GM12878 (cell line): ENCODE measurements around the gene HCN1. TPM values are rescaled to one million over a fixed set of nuclear protein-coding genes. Genes with fewer than 3 reads are reported as not detected.

Experiments
- ATAC-seq: fragments of 200-7000 bp; cut with Tn5 transposase; 3 replicates; pipeline ENCODE4 v1.9.1; 2020; ENCODE audit warnings: mild to moderate bottlenecking, moderate library complexity
- BruUV-seq: library from RNA; stranded (reverse); fragments of 400-500 nt; replicated peaks from 2 replicates; lab custom pipeline; 2021; lab: Mats Ljungman, UMichigan
- CTCF ChIA-PET: fragments of 300-600 bp; sonication (Branson Sonifier 250); formaldehyde crosslinking; extraction: SDS; loops from one replicate; lab custom pipeline; 2021; ENCODE audit warnings: inconsistent platforms; lab: Yijun Ruan, JAX
- POLR2A ChIA-PET: fragments of 350-600 bp; formaldehyde crosslinking; extraction: SDS; loops from one replicate; lab custom pipeline; 2021; ENCODE audit warnings: inconsistent platforms; lab: Charles Lee
- RAD21 ChIA-PET: fragments of 300-600 bp; sonication (Branson Sonifier 250); formaldehyde crosslinking; loops from one replicate; lab custom pipeline; 2023; ENCODE audit warnings: antibody characterized with exemption; ENCODE audit not compliant: unreplicated experiment; lab: Charles Lee
- SMC1A ChIA-PET: fragments of 300-600 bp; sonication (Branson Sonifier 250); formaldehyde crosslinking; loops from one replicate; lab custom pipeline; 2023; ENCODE audit not compliant: unreplicated experiment, uncharacterized antibody; lab: Charles Lee
- DNase-seq: peaks from one replicate; pipeline ENCODE4 v3.0.0-alpha.2; 2011; ENCODE audit warnings: low read depth, low spot score
- FAIRE-seq: peaks from 3 replicates; lab custom pipeline; 2011; peaks lifted over from hg19 to GRCh38; lab: Jason Lieb, UNC
- H2AFZ ChIP-seq: 2 replicates; pipeline ENCODE4 v1.6.0; 2011; ENCODE audit warnings: low read depth, low read length, control low read depth; ENCODE audit not compliant: control insufficient read depth
- H3K27ac ChIP-seq: 2 replicates; pipeline ENCODE4 v1.5.1; 2011; ENCODE audit warnings: control low read depth; ENCODE audit not compliant: control insufficient read depth, insufficient read depth
- H3K27me3 ChIP-seq, 2 experiments: replicated peaks in 1 of 2; 2 replicates each; pipeline versions ENCODE4 v1.6.0 to v1.6.1; 2011; ENCODE audit warnings: low read length in 1 of 2; ENCODE audit not compliant: control insufficient read depth in 2 of 2, insufficient read depth in 2 of 2
- H3K36me3 ChIP-seq, 2 experiments: 2 replicates each; pipeline ENCODE4 v1.5.1; 2011; ENCODE audit warnings: low read length in 1 of 2; ENCODE audit not compliant: control insufficient read depth in 2 of 2, insufficient read depth in 2 of 2
- H3K4me1 ChIP-seq: 2 replicates; pipeline ENCODE4 v1.6.1; 2011; ENCODE audit warnings: mild to moderate bottlenecking, low read length, moderate library complexity, mixed read lengths; ENCODE audit not compliant: control insufficient read depth, insufficient read depth
- H3K4me2 ChIP-seq: 2 replicates; pipeline ENCODE4 v1.6.0; 2011; ENCODE audit warnings: control low read depth; ENCODE audit not compliant: control insufficient read depth, insufficient read depth
- H3K4me3 ChIP-seq: fragments of 200-600 bp; sonication (generic); 2 replicates; pipeline ENCODE4 v1.5.1; 2016
- H3K79me2 ChIP-seq: 2 replicates; pipeline ENCODE4 v1.6.0; 2011; ENCODE audit warnings: low read length; ENCODE audit not compliant: control insufficient read depth, insufficient read depth
- H3K9ac ChIP-seq: 2 replicates; pipeline ENCODE4 v1.8.0; 2011; ENCODE audit warnings: low read length, control low read depth, mixed read lengths; ENCODE audit not compliant: control insufficient read depth, insufficient read depth
- H3K9me3 ChIP-seq: replicated peaks from 3 replicates; pipeline ENCODE4 v1.5.1; 2011; ENCODE audit warnings: mild to moderate bottlenecking, low read length; ENCODE audit not compliant: control insufficient read depth, insufficient read depth
- H4K20me1 ChIP-seq: 2 replicates; pipeline ENCODE4 v1.6.0; 2011; ENCODE audit not compliant: control insufficient read depth, insufficient read depth
- ASH2L ChIP-seq: fragments of 300-600, 200-600 bp; sonication (generic); IDR thresholded peaks from 2 replicates; pipeline ENCODE4 v1.6.1; 2017; ENCODE audit warnings: low read depth, mild to moderate bottlenecking, borderline replicate concordance
- CBX5 ChIP-seq: sonication (generic); IDR thresholded peaks from 2 replicates; pipeline ENCODE4 v1.6.1; 2016; ENCODE audit warnings: low read depth, moderate library complexity, mild to moderate bottlenecking, inconsistent platforms
- CREM ChIP-seq: IDR thresholded peaks from 2 replicates; pipeline ENCODE4 v1.6.1; 2014; ENCODE audit warnings: antibody characterized with exemption, low read depth
- FOXK2 ChIP-seq: fragments of 450-650 bp; IDR thresholded peaks from 2 replicates; pipeline ENCODE4 v1.6.1; 2017; ENCODE audit warnings: mild to moderate bottlenecking, moderate library complexity
- GABPA ChIP-seq: IDR thresholded peaks from 2 replicates; pipeline ENCODE4 v1.6.1; 2014; ENCODE audit warnings: antibody characterized with exemption, low read depth, mild to moderate bottlenecking, inconsistent platforms
- HSF1 ChIP-seq: fragments of 150-350 bp; IDR thresholded peaks from 2 replicates; pipeline ENCODE4 v1.6.1; 2014; ENCODE audit warnings: mild to moderate bottlenecking, low read depth, low read length
- JUND ChIP-seq: IDR thresholded peaks from 2 replicates; pipeline ENCODE4 v1.6.1; 2012; ENCODE audit warnings: low read depth, mild to moderate bottlenecking, low read length, improper control_type of control experiment, moderate library complexity
- LARP7 ChIP-seq: fragments of 450-650 bp; IDR thresholded peaks from 2 replicates; pipeline ENCODE4 v1.6.1; 2017; ENCODE audit warnings: mild to moderate bottlenecking
- RCOR1 ChIP-seq: conservative IDR thresholded peaks from 2 replicates; pipeline ENCODE4 v1.6.1; 2012; ENCODE audit warnings: low read depth, low read length, improper control_type of control experiment
- SMARCA5 ChIP-seq: fragments of 450-650 bp; IDR thresholded peaks from 2 replicates; pipeline ENCODE4 v1.6.1; 2017; ENCODE audit warnings: mild to moderate bottlenecking
- SPI1 ChIP-seq: IDR thresholded peaks from 2 replicates; pipeline ENCODE4 v1.6.1; 2011; ENCODE audit warnings: low read depth, mild to moderate bottlenecking, low read length, moderate library complexity, borderline replicate concordance; ENCODE audit not compliant: insufficient read depth
- TAF1 ChIP-seq: IDR thresholded peaks from 2 replicates; pipeline ENCODE4 v1.6.1; 2011; ENCODE audit warnings: mild to moderate bottlenecking, low read depth, low read length, borderline replicate concordance
- ZNF207 ChIP-seq: fragments of 450-650 bp; IDR thresholded peaks from 2 replicates; pipeline ENCODE4 v1.6.1; 2014; ENCODE audit warnings: antibody characterized with exemption, mild to moderate bottlenecking, borderline replicate concordance
- WGBS: methylation state at CpG from one replicate; pipeline ENCODE4 v1.1.6; 2016; ENCODE audit warnings: low lambda C conversion rate; ENCODE audit not compliant: insufficient replicate concordance, insufficient coverage; ENCODE audit errors: missing lambda C conversion rate; 5-methylcytosine and 5-hydroxymethylcytosine counted together
- in situ Hi-C: fragments of 300-500 bp; cut with MboI; formaldehyde crosslinking; loops from 9 replicates; pipeline ENCODE4 v1.14.3; 2018; ENCODE audit warnings: mixed read lengths
- intact Hi-C: fragments of 100-400 bp; cut with micrococcal nuclease; formaldehyde crosslinking; loops from one replicate; pipeline ENCODE4 v1.14.2; 2022; ENCODE audit not compliant: unreplicated experiment
- polyA plus RNA-seq, 11 experiments: library from polyadenylated mRNA; depleted of rRNA in 4 of 11; unstranded in 6 of 11; stranded (reverse) in 5 of 11; fragments of >200 nt; fragmentation: Nextera tagmentation in 4 of 11; fragmentation: Illumina TruSeq in 1 of 11; extraction: Ambion mirVana in 4 of 11; extraction: Trizol in 1 of 11; gene quantifications; 1 replicate in 1 of 11; 2 replicates in 10 of 11; pipeline versions ENCODE4 v1.2.1 to v1.2.3, GENCODE V29; 2011 to 2016; ENCODE audit warnings: inconsistent platforms in 2 of 11, missing spikeins in 2 of 11, low read depth in 1 of 11
- total RNA-seq, 4 experiments: library from RNA; depleted of rRNA in 3 of 4; stranded (reverse); fragments of >200 nt in 3 of 4; fragmentation: Illumina TruSeq in 1 of 4; extraction: Trizol in 1 of 4; gene quantifications; 2 replicates each; pipeline versions ENCODE4 v1.2.1 to v1.2.3, GENCODE V29; 2013 to 2021
- TF ChIP-seq, protein P1 (sequence below): IDR thresholded peaks from 2 replicates; pipeline ENCODE4 v1.6.1; 2011; ENCODE audit warnings: low read depth, low read length, improper control_type of control experiment, borderline replicate concordance
- TF ChIP-seq, protein P2 (sequence below): fragments of 150-350 bp; IDR thresholded peaks from 2 replicates; pipeline ENCODE4 v1.6.1; 2016; ENCODE audit warnings: low read depth, low read length

The HCN1 gene
- total and polyA plus RNA-seq, 10 of the 15 experiments (the other 5 are each of a cell fraction or from before 2014, with no cell fraction given), result not detected

- no peak for TF ChIP-seq JUND
- no peak for TF ChIP-seq RCOR1
- no peak for TF ChIP-seq LARP7
- no peak for TF ChIP-seq GABPA
- no peak for TF ChIP-seq FOXK2
- TF ChIP-seq, protein P1, sequence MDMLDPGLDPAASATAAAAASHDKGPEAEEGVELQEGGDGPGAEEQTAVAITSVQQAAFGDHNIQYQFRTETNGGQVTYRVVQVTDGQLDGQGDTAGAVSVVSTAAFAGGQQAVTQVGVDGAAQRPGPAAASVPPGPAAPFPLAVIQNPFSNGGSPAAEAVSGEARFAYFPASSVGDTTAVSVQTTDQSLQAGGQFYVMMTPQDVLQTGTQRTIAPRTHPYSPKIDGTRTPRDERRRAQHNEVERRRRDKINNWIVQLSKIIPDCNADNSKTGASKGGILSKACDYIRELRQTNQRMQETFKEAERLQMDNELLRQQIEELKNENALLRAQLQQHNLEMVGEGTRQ, result no peak
- TF ChIP-seq HSF1, result no peak
- no peak for TF ChIP-seq ASH2L
- no peak for TF ChIP-seq SMARCA5
- TF ChIP-seq CREM, result no peak
- no peak for TF ChIP-seq SPI1
- TF ChIP-seq, protein P2, sequence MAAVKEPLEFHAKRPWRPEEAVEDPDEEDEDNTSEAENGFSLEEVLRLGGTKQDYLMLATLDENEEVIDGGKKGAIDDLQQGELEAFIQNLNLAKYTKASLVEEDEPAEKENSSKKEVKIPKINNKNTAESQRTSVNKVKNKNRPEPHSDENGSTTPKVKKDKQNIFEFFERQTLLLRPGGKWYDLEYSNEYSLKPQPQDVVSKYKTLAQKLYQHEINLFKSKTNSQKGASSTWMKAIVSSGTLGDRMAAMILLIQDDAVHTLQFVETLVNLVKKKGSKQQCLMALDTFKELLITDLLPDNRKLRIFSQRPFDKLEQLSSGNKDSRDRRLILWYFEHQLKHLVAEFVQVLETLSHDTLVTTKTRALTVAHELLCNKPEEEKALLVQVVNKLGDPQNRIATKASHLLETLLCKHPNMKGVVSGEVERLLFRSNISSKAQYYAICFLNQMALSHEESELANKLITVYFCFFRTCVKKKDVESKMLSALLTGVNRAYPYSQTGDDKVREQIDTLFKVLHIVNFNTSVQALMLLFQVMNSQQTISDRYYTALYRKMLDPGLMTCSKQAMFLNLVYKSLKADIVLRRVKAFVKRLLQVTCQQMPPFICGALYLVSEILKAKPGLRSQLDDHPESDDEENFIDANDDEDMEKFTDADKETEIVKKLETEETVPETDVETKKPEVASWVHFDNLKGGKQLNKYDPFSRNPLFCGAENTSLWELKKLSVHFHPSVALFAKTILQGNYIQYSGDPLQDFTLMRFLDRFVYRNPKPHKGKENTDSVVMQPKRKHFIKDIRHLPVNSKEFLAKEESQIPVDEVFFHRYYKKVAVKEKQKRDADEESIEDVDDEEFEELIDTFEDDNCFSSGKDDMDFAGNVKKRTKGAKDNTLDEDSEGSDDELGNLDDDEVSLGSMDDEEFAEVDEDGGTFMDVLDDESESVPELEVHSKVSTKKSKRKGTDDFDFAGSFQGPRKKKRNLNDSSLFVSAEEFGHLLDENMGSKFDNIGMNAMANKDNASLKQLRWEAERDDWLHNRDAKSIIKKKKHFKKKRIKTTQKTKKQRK, result no peak
- TF ChIP-seq TAF1, result no peak
- TF ChIP-seq CBX5, result no peak
- no peak for TF ChIP-seq ZNF207
- 30% methylated on average over 3 of the region's 3 CpGs for whole genome bisulfite sequencing
Observed at GRCh38 chr5:45725537-45725936, 29.4 kb upstream of the HCN1 start.

More at GRCh38 chr5:45725537-45725936, 29.4 kb upstream of the HCN1 start:
- H3K9me3 ChIP-seq, result no peaks in the 10 kb centered on the region
- no peak overlapping the region for H3K4me3 ChIP-seq
- FAIRE-seq (no peak), ATAC-seq (no peak), DNase-seq (no peak)
- no peaks in the 10 kb centered on the region for H3K79me2 ChIP-seq
- SMC1A ChIA-PET, result interaction anchor here (0.7 kb wide), 1 partner anchor 786 kb away, joined by 3 read pairs; no protein-coding TSS in a partner anchor
- H3K27me3 ChIP-seq, result no peaks in the 10 kb centered on the region
- no peak overlapping the region for H3K27ac ChIP-seq
- CTCF ChIA-PET, result interaction anchor here (1.3 kb wide), 1 partner anchor 9 kb away, joined by 5 read pairs; no protein-coding TSS in a partner anchor
- H4K20me1 ChIP-seq, result no peaks in the 10 kb centered on the region
- no peak overlapping the region for H2AFZ ChIP-seq
- intact Hi-C loops, result no loop called here
- H3K4me2 ChIP-seq, result no peak overlapping the region
- BruUV-seq, result no TSS peak
- in situ Hi-C loops, result no loop called here
- POLR2A ChIA-PET, result no interaction called here
- no peak overlapping the region for H3K9ac ChIP-seq
- RAD21 ChIA-PET, result no interaction called here
- H3K4me1 ChIP-seq, result no peaks in the 10 kb centered on the region
- H3K36me3 ChIP-seq, result no peaks in the 10 kb centered on the region
